ENCODE data around the gene MLF2.

GRCh38 chr12:6780573-6780972 is 27.6 kb upstream of the MLF2 start:
- TF ChIP-seq REST (IDR thresholded peaks at IDR 0.05; ENCODE audit: low read depth) = no peak
- TF ChIP-seq CTCF (IDR thresholded peaks at IDR 0.05 in 2 of 3, conservative IDR thresholded peaks at IDR 0.05 in 1 of 3; ENCODE audit: borderline replicate concordance in 1 of 3, insufficient read depth in 1 of 3, low read depth in 2 of 3, low read length in 2 of 3) = no peak
- TF ChIP-seq POLR2A (IDR thresholded peaks at IDR 0.05; ENCODE audit: borderline replicate concordance, extremely low read depth, insufficient read depth, insufficient read length) = no peak
- TF ChIP-seq SP1 (IDR thresholded peaks at IDR 0.05; ENCODE audit: low read depth) = no peak
- TF ChIP-seq ZBTB33 (IDR thresholded peaks at IDR 0.05; ENCODE audit: extremely low read depth, insufficient replicate concordance, low read length) = no peak

Data from HCT116 (cell line).